ENCODE results near the gene CHRDL2. TPM values are rescaled to one million over a fixed set of nuclear protein-coding genes. Genes with fewer than 3 reads are reported as not detected.

Gene CHRDL2
- total RNA-seq, 1 donor = not detected

- H3K4me3 ChIP-seq (ENCODE audit: low read depth, low read length) = no peak overlapping the region
- TF ChIP-seq CTCF (IDR thresholded peaks at IDR 0.05; ENCODE audit: insufficient read depth, low read length) = no peak
- no peak for DNase-seq (ENCODE audit: low read depth)
Measured at GRCh38 chr11:74703211-74703610, 28.0 kb downstream of the CHRDL2 start.

DNA sequence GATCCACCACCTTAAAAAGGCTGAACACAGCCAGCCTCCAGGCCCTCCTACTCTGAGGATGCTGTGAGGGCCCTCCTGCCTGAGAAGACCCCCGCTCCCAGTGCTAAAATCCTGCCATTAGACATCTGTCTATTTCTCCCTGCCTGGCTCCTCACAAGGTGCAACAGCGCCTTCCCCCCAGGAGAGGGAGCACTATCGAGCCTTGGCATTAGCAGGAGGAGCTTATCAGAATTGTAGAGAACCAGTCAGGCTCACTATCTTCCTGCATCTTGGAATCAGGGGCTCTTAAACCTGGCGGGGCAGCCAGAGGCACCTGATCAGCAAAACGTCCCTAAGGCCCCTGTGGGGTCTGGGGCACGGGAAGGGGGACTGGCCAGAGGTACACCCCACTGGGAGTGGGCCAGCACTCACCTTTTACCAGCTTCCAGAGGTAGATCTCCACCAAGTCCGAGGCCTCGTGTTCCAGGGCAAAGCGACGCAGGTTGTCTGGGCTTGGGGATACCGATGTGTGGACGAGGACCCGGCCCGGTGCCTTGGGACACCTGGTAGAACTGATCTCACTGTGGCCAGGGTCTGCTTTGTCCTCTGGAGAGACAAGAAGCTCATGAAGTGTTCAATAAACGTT, 28.7 kb downstream of the CHRDL2 start:
- no peak overlapping the region for H3K4me3 ChIP-seq (ENCODE audit: low read depth, low read length)
- DNase-seq (ENCODE audit: low read depth) = peak; percentile 80

DNA sequence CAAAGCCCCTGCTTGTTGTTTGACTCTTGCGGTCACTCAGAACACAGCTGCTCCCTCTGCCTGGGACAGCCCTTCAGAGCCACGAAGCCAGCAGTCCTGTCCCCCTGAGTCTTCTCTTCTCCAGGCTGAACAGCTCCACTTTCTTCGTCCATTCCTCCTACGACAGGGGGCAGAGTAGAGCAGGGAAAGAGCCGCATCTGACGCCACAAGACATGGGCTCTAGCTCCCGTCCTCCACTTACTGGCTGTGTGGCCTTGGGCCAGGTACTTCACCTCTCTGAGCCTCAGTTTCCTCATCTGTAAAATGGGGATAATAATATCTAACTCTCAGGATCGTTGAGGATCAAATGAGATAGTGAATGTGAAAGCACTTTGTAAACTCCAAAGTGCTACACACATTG, 29.9 kb downstream of the CHRDL2 start:
- DNase-seq (ENCODE audit: low read depth) = no peak
- no peak overlapping the region for H3K4me3 ChIP-seq (ENCODE audit: low read depth, low read length)
- TF ChIP-seq CTCF (IDR thresholded peaks at IDR 0.05; ENCODE audit: insufficient read depth, low read length) = peak; percentile 30

More for the DNA sequence above, 28.7 kb downstream of the CHRDL2 start:
- TF ChIP-seq CTCF (IDR thresholded peaks at IDR 0.05; ENCODE audit: insufficient read depth, low read length) = peak; percentile 99

DNA sequence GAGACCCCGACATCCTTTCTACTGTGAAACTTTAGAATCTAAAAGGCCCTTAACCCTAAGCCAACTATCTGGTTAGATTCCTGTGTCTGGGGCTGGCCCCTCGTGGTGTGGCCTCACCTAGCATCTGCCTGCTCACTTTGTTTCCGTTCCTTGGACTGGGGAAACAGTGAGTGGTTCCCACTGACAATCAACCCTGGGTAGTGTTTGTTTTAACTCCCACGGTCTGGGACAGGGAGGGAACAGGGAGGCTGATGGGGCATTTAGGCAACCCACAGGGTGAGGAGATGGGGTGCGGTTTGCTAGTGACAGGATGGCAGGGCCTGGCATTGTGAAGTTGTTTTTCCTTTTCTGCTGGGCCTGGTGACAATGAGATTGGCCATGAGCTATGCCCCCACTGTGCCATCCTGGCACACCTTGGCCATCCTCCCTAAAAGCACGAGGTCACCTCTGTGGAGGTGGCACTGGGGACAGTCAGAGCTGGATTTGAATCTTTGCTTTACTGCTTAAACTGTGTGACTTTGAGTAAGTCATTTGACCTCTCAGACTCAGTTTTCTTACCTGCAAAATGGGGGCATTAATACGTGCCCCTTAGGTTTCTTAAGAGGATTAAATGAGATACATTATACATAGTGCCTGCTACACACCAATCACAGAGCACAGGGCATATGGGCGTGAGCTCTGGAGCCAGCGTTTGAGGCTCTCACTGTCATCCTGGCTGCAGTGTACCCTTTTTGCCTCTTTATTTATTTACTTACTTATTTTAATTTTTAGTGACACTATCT, 31.4 kb downstream of the CHRDL2 start:
- H3K4me3 ChIP-seq (ENCODE audit: low read depth, low read length) = no peak overlapping the region
- no peak for TF ChIP-seq CTCF (IDR thresholded peaks at IDR 0.05; ENCODE audit: insufficient read depth, low read length)
- DNase-seq (ENCODE audit: low read depth) = no peak

DNA sequence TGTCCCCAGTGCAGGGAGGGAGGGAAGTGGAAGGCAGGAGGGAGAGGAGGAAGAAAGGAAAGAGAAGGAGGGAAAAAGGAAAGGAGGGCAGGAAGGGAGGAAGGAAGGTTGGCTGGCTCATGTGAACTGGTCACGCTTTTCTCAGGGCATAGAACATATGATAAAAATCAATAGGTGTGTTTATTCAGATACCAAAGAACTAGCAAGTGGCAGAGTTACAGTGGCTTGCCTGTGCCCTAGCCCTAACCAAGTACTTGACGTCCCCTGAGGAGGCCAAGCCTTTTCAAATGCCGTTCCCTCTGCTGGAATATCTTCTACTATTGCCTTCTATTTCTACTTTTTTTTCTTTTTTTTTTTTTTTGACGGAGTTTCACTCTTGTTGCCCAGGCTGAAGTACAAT, 33.5 kb downstream of the CHRDL2 start:
- no peak for DNase-seq (ENCODE audit: low read depth)

DNA sequence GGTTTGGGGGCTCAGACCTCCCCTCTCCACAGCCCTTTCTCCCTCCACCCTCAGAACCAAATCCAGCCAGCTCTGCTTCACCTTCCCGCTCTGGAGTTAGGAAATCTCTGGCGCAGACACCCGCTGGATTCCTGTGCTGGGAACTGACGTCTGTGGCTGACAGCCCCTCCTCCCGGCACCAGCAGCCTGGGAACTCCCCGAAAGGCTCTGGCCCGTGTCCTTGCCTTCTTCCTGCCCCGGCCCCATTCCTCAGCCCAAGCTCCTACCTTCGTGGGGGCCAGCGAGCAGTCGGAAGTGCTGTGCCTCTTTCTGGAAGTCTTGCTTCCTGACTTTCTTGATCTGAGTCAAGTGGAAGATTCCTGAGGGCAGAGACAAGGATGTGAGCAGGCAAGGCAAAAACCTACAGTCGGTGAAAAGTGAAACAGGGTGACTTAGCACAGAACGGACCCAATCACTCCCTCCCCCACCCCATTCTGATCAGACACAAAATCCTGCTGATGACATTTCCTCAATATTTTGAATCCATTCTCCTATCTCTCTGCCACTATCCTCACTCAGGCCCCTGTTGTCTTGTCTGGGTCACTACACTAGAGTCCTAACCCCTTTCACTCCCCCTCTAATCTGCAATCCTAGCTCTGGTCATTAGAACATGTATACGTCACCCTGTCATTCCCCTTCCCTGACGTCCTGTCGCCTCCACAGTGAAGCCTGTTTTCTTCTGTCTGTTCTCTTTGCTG, 34.1 kb downstream of the CHRDL2 start:
- no peak overlapping the region for H3K4me3 ChIP-seq (ENCODE audit: low read depth, low read length)
- no peak for TF ChIP-seq CTCF (IDR thresholded peaks at IDR 0.05; ENCODE audit: insufficient read depth, low read length)
- DNase-seq (ENCODE audit: low read depth) = peak; percentile 95

More for the DNA sequence above, 33.5 kb downstream of the CHRDL2 start:
- no peak for TF ChIP-seq CTCF (IDR thresholded peaks at IDR 0.05; ENCODE audit: insufficient read depth, low read length)
- no peak overlapping the region for H3K4me3 ChIP-seq (ENCODE audit: low read depth, low read length)
